HEK293 (cell line): ENCODE measurements around the gene SLC35A2.

Experiments
- HOXA7 ChIP-seq: sonication (generic); formaldehyde crosslinking; IDR thresholded peaks from 2 replicates; pipeline ENCODE4 v1.8.1; 2022; ENCODE audit warnings: missing genetic modification reagents, borderline replicate concordance
- HOXD13 ChIP-seq: sonication (generic); formaldehyde crosslinking; IDR thresholded peaks from 2 replicates; pipeline ENCODE4 v1.8.0; 2022; ENCODE audit warnings: missing genetic modification reagents, borderline replicate concordance
- YY1 ChIP-seq: fragments of 450-650 bp; formaldehyde crosslinking; IDR thresholded peaks from 2 replicates; pipeline ENCODE4 v1.5.1; 2018; ENCODE audit warnings: missing biosample characterization, missing genetic modification characterization

DNA sequence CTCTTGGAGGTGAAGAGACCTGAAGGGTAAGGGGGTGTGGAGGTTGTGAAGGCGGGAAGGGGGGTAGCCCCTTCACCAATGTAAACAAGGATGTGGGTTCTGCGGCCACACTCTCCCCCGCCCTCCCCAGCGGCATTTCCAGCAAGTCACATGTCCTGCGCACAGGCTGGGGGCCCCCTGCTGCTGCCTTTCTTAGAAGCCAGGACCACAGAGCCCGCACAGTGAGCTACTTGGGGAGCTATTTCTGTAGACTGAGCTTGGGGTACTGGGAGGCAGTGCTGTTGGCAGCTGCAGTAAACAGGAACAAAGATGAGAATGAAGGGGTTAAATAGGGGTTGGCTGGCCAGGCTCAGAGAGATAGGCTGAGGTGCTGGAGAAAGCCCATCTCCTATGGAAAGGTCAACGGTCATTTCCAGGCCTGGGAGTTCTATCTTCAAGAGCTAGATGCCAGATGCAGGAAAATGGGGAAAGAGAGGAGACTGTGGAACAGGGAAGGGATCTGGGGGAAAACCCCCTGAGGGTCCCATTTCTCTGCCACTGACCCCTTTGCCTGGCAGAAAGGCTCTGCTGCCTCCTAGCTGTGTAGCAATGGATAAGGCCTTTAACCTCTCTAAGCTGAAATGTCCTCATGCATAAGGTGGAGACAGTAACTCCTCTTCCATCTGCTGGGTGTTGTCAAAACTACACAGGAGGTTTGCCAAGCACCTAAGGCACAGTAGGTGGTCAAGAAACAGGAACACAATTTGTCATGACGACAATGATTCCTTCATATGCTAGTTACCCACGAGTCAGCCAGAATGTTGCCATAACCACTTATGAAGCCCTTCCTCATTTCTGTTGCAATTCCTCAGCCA lies 25.8 kb upstream of the SLC35A2 start:
- TF ChIP-seq HOXA7 (CRISPR knock-in tag) (no peak), HOXD13 (CRISPR knock-in tag) (no peak), YY1 (no peak)
